GM21576 (cell line): ENCODE data around the gene ZNF746.

Experiments
- ATAC-seq: cut with Tn5 transposase; IDR thresholded peaks from one replicate; pipeline ENCODE4 v1.9.1; 2021; ENCODE audit warnings: mild to moderate bottlenecking, moderate library complexity; ENCODE audit not compliant: unreplicated experiment

Gene ZNF746

DNA sequence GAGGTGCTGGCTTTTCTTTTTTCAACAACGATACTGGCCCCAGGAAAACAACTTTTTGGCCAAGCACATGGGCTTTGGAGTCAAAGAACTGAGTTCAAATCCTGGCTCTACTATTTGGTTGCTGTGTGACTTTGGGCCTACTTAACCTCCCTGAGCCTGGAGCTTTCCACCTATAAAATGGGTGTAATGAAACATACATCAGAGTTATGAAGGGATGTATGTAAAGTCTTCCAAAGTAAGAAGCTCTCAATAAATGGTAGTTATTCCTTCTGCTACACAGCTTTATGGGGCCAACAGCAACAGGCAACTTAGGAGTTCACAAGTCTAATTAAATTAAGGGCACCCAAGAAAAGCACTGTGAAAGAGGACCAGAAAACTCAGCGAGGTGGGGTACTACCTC lies 69.7 kb downstream of the ZNF746 start:
- ATAC-seq: no peak

DNA sequence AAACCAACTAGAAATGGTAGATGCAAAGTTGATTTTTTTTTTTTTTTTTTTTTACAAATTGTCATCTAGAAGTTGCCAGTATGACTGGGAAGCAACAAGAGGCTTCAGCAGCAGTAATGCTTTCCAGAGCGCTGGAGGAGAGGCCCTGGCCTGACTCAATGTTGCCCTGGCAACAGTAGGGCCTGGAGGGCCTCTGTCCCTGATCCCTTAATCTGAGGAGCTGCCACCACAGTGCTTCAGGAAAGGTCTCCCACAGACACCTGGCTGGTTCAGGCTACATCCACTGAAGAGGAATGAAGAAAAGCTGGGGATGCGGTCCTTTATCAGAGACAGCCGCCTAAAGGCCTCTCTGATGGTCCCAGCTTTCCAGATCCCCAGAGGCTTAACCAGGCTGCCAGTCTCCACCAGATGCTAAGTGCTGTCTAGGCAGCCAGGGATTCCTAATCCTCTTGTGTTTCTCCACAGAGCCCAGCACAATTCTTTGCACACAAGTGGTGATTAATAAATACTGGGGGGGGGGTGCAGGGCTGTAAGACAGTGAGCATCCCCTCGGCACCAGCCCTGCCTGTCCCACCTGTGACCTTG lies 70.4 kb downstream of the ZNF746 start:
- ATAC-seq: no peak

DNA sequence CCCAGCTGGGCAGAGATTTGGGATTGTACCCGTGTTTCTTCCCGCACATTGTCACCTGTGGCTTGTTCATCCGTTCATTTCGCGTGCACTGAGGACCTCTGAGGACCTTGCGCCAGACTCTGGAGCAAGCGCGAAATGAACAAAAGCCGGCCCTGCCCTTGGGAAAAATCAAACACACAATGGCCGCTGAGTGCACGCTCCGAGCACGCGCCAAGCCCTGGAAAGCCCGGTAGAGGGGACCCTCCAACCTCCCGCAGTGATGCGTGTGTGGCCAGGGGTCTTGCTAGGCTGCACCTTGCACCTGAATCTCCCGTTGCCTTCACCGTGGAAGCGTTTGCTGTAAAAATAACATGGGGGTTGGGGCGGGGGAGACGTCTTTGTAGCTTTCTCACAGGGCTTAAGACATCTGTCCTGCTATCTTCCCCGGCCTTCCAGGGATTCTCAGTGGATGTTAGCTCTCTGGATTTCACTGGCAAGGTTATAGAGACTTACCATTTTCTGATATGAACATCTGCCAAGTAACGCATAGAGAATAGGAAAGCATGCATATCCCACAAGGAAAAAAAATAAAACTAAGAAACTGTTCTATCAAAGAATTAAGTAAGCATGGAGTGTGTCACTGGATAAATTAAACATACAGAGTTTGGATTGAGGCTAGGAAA lies 74.0 kb downstream of the ZNF746 start:
- ATAC-seq: no peak

DNA sequence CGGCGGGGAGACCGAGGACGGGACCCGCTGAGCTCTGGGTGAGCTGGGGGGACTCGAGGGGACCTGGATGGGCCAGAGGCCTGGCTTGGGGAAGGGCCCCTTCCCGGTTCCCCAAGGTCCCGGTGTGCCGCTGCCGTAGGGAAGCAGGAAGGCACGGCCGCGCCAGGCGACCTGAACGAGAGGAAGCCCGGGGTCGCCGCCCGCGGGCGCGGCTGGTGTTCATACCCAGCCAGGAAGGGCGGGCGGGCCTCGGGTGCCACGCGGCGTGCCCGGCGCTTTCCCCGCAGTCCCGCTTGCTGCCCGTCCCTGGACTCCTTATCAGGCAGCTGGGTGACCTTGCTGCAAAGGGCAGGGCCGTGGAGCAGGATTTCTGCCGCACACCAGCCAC lies 74.7 kb downstream of the ZNF746 start:
- no peak for ATAC-seq
